ENCODE measurements around the gene RAPGEF2. TPM values are rescaled to one million over a fixed set of nuclear protein-coding genes. Genes with fewer than 3 reads are reported as not detected.
"Not testable (repeated sequence)": the region's sequence is repeated elsewhere in the genome, so short reads cannot be mapped to it uniquely, and the experiment has no call there.

The RAPGEF2 gene, protein sequence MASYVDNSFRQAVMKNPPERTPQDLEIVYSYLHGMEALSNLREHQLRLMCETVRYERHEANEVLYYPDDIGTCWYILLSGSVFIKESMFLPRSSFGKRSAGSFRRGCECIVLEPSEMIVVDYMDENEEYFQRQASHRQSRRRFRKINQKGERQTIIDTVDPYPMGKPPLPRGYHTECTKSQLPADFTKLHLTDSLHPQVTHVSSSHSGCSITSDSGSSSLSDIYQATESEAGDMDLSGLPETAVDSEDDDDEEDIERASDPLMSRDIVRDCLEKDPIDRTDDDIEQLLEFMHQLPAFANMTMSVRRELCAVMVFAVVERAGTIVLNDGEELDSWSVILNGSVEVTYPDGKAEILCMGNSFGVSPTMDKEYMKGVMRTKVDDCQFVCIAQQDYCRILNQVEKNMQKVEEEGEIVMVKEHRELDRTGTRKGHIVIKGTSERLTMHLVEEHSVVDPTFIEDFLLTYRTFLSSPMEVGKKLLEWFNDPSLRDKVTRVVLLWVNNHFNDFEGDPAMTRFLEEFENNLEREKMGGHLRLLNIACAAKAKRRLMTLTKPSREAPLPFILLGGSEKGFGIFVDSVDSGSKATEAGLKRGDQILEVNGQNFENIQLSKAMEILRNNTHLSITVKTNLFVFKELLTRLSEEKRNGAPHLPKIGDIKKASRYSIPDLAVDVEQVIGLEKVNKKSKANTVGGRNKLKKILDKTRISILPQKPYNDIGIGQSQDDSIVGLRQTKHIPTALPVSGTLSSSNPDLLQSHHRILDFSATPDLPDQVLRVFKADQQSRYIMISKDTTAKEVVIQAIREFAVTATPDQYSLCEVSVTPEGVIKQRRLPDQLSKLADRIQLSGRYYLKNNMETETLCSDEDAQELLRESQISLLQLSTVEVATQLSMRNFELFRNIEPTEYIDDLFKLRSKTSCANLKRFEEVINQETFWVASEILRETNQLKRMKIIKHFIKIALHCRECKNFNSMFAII (N-terminal part only)
- 10 to 100 TPM; 13.6 to 21.3 TPM for total RNA-seq

DNA sequence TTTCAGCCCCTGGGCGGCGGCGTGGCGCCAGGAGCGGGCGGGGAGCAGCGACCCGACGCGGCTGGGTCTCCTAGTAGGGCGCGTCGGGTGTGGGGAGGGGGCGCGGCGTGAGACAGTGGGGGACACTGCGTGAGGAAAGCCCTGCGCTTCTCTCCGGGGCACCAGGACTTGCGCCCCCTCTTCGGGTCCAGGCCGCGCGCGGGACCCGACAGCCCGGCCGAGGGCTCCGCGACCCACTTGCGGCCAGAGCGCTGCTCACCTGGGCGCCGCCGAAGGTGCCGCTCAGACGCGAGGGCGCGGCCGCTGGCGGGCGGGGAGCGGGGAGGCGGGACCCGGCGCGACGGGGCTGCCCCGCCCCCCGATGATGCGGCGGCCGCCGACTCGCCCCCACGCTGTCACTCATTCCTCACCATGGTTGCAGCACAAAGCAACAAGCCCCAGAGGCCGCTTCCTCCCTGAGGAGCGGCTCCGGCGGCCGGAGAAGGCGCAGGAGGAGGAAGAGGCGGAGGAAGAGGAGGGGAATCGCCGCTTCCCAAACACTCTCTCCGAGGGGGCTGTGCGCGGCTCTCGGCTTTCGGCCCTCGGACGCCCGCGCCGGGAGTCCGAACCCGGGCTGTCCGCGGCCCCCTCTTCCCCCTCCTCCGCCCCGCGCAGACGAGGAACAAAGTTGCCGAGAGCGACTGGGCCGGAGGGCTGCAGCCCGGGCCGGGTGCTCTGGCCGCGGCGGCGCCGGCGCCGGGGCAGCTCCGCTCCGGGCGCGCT, at the start of gene RAPGEF2:
Gene RAPGEF2, plus strand, starts transcription at position 458 of the 762 bp plus-strand sequence. CDS start 1,084 bp downstream, outside the sequence.
- Mint-ChIP-seq H3K36me3 (ENCODE audit: insufficient read depth in 2 of 2) (no peaks in the 10 kb centered on the region), H3K27me3 (ENCODE audit: low read depth) (peaks cover 25% of the 10 kb centered on the region), H3K9me3 (no peaks in the 10 kb centered on the region), H3K4me3 (peak within 1 kb of the TSS; percentile 88 to 93), H3K27ac (peak within 1 kb of the TSS; percentile 76), H3K4me1 (ENCODE audit: low read depth) (peaks cover 56% of the 10 kb centered on the region)
- peak; percentile 89 to 91 for ATAC-seq (replicated peaks in 1 of 2)
- DNase-seq, result peak; percentile 90 to 91

DNA sequence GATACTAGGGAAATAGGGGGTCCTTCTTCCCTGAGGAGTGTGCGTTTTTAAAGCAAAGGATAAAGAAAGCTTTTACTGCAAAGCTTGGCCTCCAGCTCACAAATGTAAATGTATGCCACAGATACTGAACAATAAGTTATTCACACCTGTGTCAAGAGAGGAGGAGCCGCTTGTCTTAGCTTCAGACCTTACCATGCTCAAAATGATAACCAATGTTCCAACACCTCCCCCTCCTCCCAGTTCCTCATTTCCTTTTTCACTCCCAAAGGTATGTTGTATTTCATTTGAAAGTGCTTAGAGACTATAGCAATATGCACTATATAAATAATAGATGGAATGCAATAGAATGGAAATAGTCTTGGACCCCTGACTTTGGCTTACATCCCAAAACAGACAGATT, 47.0 kb upstream of the RAPGEF2 start:
- no peaks in the 10 kb centered on the region for H3K36me3 Mint-ChIP-seq (ENCODE audit: insufficient read depth in 2 of 2)

DNA sequence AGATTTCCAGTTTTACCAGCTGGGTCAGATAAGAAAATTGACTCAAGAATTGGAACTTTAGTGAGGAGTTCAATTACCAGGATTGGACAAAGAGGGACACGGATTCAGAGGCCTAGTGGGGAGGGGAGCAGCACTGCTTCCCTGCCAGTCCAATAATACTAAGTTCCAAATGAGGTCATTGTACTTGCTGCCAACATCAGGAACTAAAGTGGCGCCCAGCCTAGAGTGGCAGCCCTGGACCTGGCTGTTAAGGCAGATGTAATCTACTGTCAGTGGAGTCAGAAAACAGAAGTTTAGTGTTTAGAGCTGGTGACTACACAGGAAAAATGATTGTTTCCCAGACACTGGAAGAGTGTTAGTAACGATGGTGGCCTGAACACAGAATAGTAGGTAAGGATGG, 42.7 kb upstream of the RAPGEF2 start:
- no peak overlapping the region for H3K4me3 Mint-ChIP-seq
- H3K27me3 Mint-ChIP-seq (ENCODE audit: low read depth), result peaks cover 2% of the 10 kb centered on the region
- peaks cover 8% of the 10 kb centered on the region for H3K4me1 Mint-ChIP-seq (ENCODE audit: low read depth)
- H3K9me3 Mint-ChIP-seq, result peaks cover 0 to 1% of the 10 kb centered on the region in 2 donors
- H3K27ac Mint-ChIP-seq, result no peak overlapping the region
- DNase-seq, result no peak
- H3K36me3 Mint-ChIP-seq (ENCODE audit: insufficient read depth in 2 of 2), result no peaks in the 10 kb centered on the region
- no peak for ATAC-seq (replicated peaks in 1 of 2)

More for the DNA sequence above, 47.0 kb upstream of the RAPGEF2 start:
- Mint-ChIP-seq H3K4me1 (ENCODE audit: low read depth) (peaks cover 11% of the 10 kb centered on the region), H3K27me3 (ENCODE audit: low read depth) (peaks cover 21% of the 10 kb centered on the region), H3K9me3 (no peaks in the 10 kb centered on the region), H3K4me3 (no peak overlapping the region), H3K27ac (no peak overlapping the region)
- no peak for ATAC-seq (replicated peaks in 1 of 2)
- DNase-seq, result no peak

DNA sequence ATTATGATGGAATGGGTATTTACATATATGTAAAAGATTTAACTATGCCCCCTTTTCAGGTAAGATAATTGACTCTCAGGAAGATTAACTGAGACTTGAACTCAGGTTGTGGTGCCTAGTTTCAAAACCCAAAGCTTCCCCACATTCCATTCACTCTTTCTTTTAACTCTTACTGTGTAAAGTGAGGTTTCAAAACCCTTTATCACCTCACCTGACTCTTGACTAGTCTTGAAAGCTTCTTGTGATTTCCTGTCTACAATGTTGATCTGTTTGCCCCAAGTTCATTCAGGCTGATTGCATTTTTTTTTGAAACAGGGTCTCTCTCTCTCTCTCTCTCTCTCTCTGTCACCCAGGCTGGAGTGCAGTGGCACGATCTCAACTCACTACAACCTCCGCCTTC, 40.5 kb upstream of the RAPGEF2 start:
- ATAC-seq (replicated peaks in 1 of 2) (no peak), DNase-seq (no peak)
- Mint-ChIP-seq H3K36me3 (ENCODE audit: insufficient read depth in 2 of 2) (no peaks in the 10 kb centered on the region), H3K4me3 (no peak overlapping the region), H3K4me1 (ENCODE audit: low read depth) (peaks cover 8% of the 10 kb centered on the region), H3K9me3 (peaks cover 0 to 1% of the 10 kb centered on the region in 2 donors), H3K27ac (no peak overlapping the region), H3K27me3 (ENCODE audit: low read depth) (no peaks in the 10 kb centered on the region)

DNA sequence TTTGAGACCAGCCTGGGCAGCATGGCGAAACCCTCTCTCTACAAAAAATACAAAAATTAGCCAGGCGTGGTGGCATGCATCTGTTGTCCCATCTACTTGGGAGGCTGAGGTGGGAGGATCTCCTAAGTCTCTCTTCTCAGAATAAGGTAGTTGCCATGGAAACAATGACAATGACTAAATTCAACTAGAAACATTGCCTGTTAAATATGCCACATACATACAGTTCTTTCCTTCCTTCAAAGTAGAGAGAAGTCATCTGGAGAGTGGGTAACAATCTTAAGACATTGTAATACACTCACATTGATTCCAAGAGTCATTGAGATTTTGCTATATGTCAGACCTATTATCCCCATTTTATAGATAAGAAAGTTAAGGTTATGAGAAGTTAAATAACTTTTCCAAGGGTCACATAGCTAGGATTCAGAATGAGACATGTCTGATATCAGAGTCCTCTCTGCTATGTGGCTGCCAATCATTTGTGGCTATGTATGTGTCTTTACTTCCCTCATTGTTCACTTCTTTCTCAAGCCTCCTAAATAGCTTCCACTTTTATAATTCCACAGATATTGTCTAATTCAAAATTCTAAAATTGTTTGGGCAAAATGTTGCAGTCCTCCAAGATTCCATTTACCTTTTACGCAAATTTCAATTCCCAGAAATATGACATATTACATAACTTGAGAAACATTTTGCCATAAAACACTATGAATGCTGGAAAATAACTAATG, 37.2 kb upstream of the RAPGEF2 start:
- ATAC-seq (replicated peaks in 1 of 2) (peak in 1 of 2 donors; percentile 53), DNase-seq (no peak)
- peaks cover 0 to 1% of the 10 kb centered on the region in 2 donors for H3K9me3 Mint-ChIP-seq
- H3K4me1 Mint-ChIP-seq (ENCODE audit: low read depth), result peaks cover 8% of the 10 kb centered on the region
- no peaks in the 10 kb centered on the region for H3K36me3 Mint-ChIP-seq (ENCODE audit: insufficient read depth in 2 of 2)
- H3K4me3 Mint-ChIP-seq, result no peak overlapping the region
- no peak overlapping the region for H3K27ac Mint-ChIP-seq
- H3K27me3 Mint-ChIP-seq (ENCODE audit: low read depth), result no peaks in the 10 kb centered on the region

DNA sequence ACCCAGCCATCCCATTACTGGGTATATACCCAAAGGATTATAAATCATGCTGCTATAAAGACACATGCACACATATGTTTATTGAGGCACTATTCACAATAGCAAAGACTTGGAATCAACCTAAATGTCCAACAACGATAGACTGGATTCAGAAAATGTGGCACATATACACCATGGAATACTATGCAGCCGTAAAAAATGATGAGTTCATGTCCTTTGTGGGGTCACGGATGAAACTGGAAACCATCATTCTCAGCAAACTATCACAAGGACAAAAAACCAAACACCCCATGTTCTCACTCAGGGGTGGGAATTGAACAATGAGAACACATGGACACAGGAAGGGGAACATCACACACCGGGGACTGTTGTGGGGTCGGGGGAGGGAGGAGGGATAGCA, 34.7 kb upstream of the RAPGEF2 start:
- peaks cover 11% of the 10 kb centered on the region for H3K4me1 Mint-ChIP-seq (ENCODE audit: low read depth)
- H3K27ac Mint-ChIP-seq, result not testable (repeated sequence)

DNA sequence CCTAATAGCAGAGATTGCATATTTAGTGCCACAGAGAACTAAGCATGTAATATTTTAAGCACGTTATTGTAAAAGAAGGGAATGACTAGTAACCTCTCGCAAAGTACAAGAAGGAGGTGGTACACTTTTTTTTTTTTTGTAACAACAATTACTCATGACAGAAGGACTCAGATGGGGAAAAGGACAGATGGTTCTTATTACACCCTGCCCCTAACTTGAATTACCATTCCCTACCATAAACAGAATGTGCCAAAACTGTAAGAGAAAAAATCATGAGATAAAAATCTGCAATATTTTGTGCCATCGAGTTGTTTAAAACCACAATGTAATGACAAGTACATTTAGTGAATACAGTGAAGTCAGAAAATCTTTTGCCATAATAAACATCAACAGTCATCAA, 33.0 kb upstream of the RAPGEF2 start:
- DNase-seq, result no peak
- H3K4me1 Mint-ChIP-seq (ENCODE audit: low read depth), result peaks cover 11% of the 10 kb centered on the region
- H3K9me3 Mint-ChIP-seq, result no peaks in the 10 kb centered on the region
- no peak overlapping the region for H3K4me3 Mint-ChIP-seq
- H3K36me3 Mint-ChIP-seq (ENCODE audit: insufficient read depth in 2 of 2), result no peaks in the 10 kb centered on the region
- ATAC-seq (replicated peaks in 1 of 2), result no peak
- no peak overlapping the region for H3K27ac Mint-ChIP-seq
- H3K27me3 Mint-ChIP-seq (ENCODE audit: low read depth), result no peaks in the 10 kb centered on the region

More for the DNA sequence above, 34.7 kb upstream of the RAPGEF2 start:
- DNase-seq; ATAC-seq (replicated peaks in 1 of 2); H3K27me3 Mint-ChIP-seq (ENCODE audit: low read depth); H3K9me3 Mint-ChIP-seq; H3K4me3 Mint-ChIP-seq; H3K36me3 Mint-ChIP-seq (ENCODE audit: insufficient read depth in 2 of 2): not testable (repeated sequence)

DNA sequence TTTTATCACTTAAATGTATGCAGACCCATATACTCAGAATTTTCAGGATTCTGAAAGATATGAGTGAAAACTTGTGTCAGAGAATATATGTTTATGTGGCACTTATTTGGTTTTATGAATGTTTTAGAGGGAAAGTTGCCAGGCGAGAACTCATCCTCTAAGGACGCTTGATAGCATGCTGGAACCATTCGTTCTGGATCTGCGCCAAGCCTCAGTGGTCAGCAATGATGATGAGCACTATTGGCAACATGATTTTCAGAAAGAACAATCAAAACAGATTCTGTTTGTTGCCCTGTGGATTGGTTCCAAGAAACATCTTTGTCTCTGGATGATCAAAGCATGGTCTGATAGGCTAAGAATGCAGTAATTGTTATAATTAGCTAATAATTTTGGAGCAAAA, 32.1 kb upstream of the RAPGEF2 start:
- Mint-ChIP-seq H3K4me3 (no peak overlapping the region), H3K36me3 (ENCODE audit: insufficient read depth in 2 of 2) (no peaks in the 10 kb centered on the region), H3K27me3 (ENCODE audit: low read depth) (no peaks in the 10 kb centered on the region), H3K9me3 (no peaks in the 10 kb centered on the region), H3K27ac (no peak overlapping the region), H3K4me1 (ENCODE audit: low read depth) (peaks cover 19% of the 10 kb centered on the region)
- ATAC-seq (replicated peaks in 1 of 2), result no peak
- no peak for DNase-seq

DNA sequence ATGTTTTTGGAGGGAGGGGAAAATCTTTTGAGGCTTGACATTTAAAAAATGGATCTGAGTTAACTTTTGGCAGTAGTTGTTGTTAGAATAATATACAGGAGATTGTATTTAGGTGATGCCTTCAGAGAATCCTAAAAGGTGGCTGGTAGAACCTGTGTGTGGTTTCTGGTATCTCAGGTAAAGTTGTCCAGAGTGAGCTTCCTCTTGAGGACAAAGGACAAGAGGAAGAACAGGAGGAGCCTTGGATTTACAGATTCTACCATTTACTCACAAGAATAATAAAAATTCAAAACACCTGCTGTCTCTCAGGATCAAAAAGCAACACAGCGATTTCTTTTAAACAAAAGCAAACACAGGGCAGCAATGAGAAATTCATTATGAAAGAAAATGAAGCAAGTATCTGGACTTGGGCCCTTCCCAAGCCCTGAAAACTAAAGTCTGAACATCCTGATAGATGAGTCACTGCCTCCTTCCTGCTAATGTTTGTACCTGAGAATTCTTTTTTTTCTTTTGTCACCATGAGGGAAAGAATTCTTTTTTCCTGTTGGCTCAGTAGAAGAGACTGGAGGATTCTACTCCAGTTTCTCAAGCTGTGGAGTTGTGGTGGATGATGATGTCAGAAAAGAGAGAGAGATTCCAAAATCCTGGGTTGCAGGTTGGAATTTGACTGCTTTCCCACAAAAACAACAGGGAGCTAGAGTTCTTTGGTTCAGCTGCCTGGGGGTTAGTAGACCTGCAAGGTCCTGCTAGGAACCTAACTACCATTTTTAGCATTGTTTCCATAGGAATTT, 31.5 kb upstream of the RAPGEF2 start:
- Mint-ChIP-seq H3K27me3 (ENCODE audit: low read depth) (no peaks in the 10 kb centered on the region), H3K4me1 (ENCODE audit: low read depth) (peaks cover 24% of the 10 kb centered on the region)

DNA sequence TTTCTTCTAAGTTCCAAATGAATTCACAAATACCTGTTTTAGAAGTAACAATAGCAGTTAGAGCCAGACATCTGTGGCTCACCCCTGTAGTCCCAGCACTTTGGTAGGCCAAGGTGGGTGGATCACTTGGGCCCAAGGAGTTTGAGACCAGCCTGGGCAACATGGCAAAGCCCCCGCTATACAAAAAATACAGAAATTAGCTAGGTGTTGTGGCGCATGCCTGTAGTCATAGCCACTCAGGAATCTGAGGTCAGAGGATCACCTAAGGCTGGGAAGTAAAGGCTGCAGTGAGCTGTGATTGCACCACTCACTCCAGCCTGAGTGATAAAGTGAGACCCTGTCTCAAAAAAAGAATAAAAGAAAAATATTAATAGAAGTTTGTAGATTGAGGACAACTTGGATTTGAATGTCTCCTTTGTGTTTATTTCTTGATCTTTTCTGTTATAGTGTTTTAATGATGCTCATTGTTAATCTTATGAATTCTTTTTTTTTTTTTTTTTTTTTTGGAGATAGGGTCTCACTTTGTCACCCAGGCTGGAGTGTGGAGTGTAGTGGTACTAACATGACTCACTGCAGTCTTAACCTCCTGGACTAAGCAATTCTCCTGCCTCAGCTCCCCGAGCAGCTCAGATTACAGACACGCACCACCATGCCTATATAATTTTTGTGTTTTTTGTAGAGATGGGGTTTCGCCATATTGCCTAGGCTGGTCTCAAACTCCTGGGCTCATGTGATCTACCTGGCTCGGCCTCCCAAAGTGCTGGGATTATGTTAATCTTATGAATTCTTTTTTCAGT, 30.7 kb upstream of the RAPGEF2 start:
- Mint-ChIP-seq H3K27me3 (ENCODE audit: low read depth) (no peaks in the 10 kb centered on the region), H3K36me3 (ENCODE audit: insufficient read depth in 2 of 2) (no peaks in the 10 kb centered on the region), H3K27ac (no peak overlapping the region), H3K9me3 (no peaks in the 10 kb centered on the region), H3K4me3 (no peak overlapping the region), H3K4me1 (ENCODE audit: low read depth) (peaks cover 26% of the 10 kb centered on the region)
- DNase-seq (no peak), ATAC-seq (replicated peaks in 1 of 2) (no peak)

More for the DNA sequence above, 31.5 kb upstream of the RAPGEF2 start:
- Mint-ChIP-seq H3K27ac (no peak overlapping the region), H3K9me3 (no peaks in the 10 kb centered on the region), H3K36me3 (ENCODE audit: insufficient read depth in 2 of 2) (no peaks in the 10 kb centered on the region), H3K4me3 (no peak overlapping the region)
- no peak for ATAC-seq (replicated peaks in 1 of 2)
- no peak for DNase-seq

DNA sequence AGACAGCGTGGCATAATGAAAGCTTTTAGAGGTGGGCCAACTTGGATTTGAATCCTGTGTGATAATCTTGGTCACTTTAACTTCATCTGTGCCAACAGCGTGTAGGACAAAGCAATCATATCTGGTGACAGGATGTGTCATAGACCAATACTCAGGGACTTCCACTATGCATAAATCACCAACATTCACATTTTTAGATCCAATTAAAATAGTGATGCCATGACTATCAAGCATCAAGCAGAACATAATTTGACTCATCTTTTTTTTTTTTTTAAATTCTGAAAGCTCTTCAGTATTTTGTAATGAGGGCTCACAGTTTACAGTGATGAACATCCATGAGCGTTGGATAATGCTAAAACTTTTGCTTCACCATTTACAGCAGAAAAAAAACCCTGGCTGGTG, 27.3 kb upstream of the RAPGEF2 start:
- no peak overlapping the region for H3K27ac Mint-ChIP-seq
- H3K9me3 Mint-ChIP-seq, result peaks cover 0 to 2% of the 10 kb centered on the region in 2 donors
- no peaks in the 10 kb centered on the region for H3K27me3 Mint-ChIP-seq (ENCODE audit: low read depth)
- ATAC-seq (replicated peaks in 1 of 2), result peak; percentile 31 to 39
- peaks cover 0 to 2% of the 10 kb centered on the region in 2 donors for H3K36me3 Mint-ChIP-seq (ENCODE audit: insufficient read depth in 2 of 2)
- peaks cover 42% of the 10 kb centered on the region for H3K4me1 Mint-ChIP-seq (ENCODE audit: low read depth)
- no peak overlapping the region for H3K4me3 Mint-ChIP-seq
- DNase-seq, result no peak
